ENCODE data around the gene GTPBP1. TPM values are rescaled to one million over a fixed set of nuclear protein-coding genes. Genes with fewer than 3 reads are reported as not detected.

GTPBP1 gene
- total and polyA plus RNA-seq, 2 of the 4 experiments (the other 2 are of a cell fraction), result 12.4 to 29.5 TPM

DNA sequence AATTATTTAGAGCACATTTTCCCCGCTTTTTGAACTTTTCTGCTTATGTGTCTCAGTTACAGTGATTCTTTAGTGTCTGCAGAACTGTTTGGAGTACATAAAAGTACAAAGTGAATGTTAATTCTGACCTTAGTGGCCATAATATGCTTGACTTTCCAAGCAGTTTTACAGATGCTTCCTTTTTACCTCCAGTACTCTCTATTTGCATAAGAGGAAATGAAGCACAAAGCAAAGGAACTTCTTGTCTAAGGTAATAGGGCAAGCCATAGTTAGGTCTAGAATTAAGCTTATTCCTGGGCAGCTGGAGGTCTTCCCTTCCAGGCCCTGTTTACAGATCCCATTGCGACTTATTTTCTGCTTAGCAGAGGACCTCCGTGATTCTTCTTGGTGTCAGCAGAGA lies 3.6 kb downstream of the GTPBP1 start:
- Histone ChIP-seq H3K9me1 (ENCODE audit: insufficient read depth, low read length) (peaks cover 25% of the 10 kb centered on the region), H2BK5ac (ENCODE audit: low read depth, low read length, poor library complexity, severe bottlenecking) (no peak overlapping the region), H3K36me3 (ENCODE audit: control insufficient read depth, insufficient read depth, low read length) (peaks cover 3% of the 10 kb centered on the region), H2BK15ac (ENCODE audit: low read depth, low read length) (no peak overlapping the region), H3K14ac (replicated peaks; ENCODE audit: low read depth, low read length) (no peak overlapping the region), H3K79me1 (ENCODE audit: low read depth in 1 of 2, low read length in 2 of 2) (peaks cover 20 to 79% of the 10 kb centered on the region in 2 experiments; a peak in 3 of 4 replicates), H3K9ac (ENCODE audit: low read depth, low read length) (no peak overlapping the region), H3K4me2 (ENCODE audit: low read depth, low read length) (no peak overlapping the region), H3K18ac (ENCODE audit: low read depth, low read length) (no peak overlapping the region), H2AK5ac (ENCODE audit: low read depth, low read length) (no peak overlapping the region), H4K5ac (ENCODE audit: low read depth, low read length) (no peak overlapping the region), H3K4ac (ENCODE audit: low read depth, low read length) (no peak overlapping the region), H3K23ac (ENCODE audit: low read depth, low read length) (no peak overlapping the region), H3K56ac (ENCODE audit: extremely low read depth, insufficient read depth, low read length) (no peak overlapping the region), H2AK9ac (replicated peaks; ENCODE audit: low read depth, low read length, poor library complexity) (no peak overlapping the region), H4K8ac (ENCODE audit: low read depth in 2 of 2, low read length in 2 of 2) (no peak overlapping the region), H2BK120ac (ENCODE audit: low read depth, low read length) (no peak overlapping the region), H3K9me3 (ENCODE audit: control insufficient read depth, insufficient read depth, low read length) (no peaks in the 10 kb centered on the region), H3K27me3 (ENCODE audit: control insufficient read depth, insufficient read depth, low read length) (no peaks in the 10 kb centered on the region), H3K4me1 (ENCODE audit: control insufficient read depth, insufficient read depth, low read length) (peaks cover 4% of the 10 kb centered on the region), H4K20me1 (ENCODE audit: insufficient read depth, low read length) (peaks cover 75% of the 10 kb centered on the region), H2BK20ac (ENCODE audit: low read depth, low read length) (no peak overlapping the region), H3K4me3 (ENCODE audit: insufficient read depth, low read depth, low read length) (no peak overlapping the region), H4K91ac (ENCODE audit: insufficient read depth, low read depth, low read length) (no peak overlapping the region), H3K27ac (ENCODE audit: insufficient read depth, low read length) (no peak overlapping the region), H2AFZ (replicated peaks; ENCODE audit: low read length, poor library complexity) (no peak overlapping the region)
- DNase-seq (no peak), ATAC-seq (ENCODE audit: low read depth) (no peak)
- TF ChIP-seq RFX5 (IDR thresholded peaks at IDR 0.05; ENCODE audit: low read depth, low read length) (no peak), CHD1 (IDR thresholded peaks at IDR 0.05; ENCODE audit: low read depth, low read length) (no peak), POLR2A (IDR thresholded peaks at IDR 0.05; ENCODE audit: low read depth, low read length) (no peak), MAFK (IDR thresholded peaks at IDR 0.05; ENCODE audit: low read depth, low read length) (no peak), MAZ (IDR thresholded peaks at IDR 0.05; ENCODE audit: borderline replicate concordance, low read depth, low read length) (no peak), MXI1 (IDR thresholded peaks at IDR 0.05; ENCODE audit: borderline replicate concordance, low read depth, low read length) (no peak), NFE2L2 (IDR thresholded peaks at IDR 0.05; ENCODE audit: low read depth, low read length) (no peak), BHLHE40 (IDR thresholded peaks at IDR 0.05; ENCODE audit: low read depth, low read length) (no peak), FOS (IDR thresholded peaks at IDR 0.05; ENCODE audit: low read depth, low read length) (no peak), CEBPB (IDR thresholded peaks at IDR 0.05; ENCODE audit: low read depth, low read length) (no peak), RAD21 (IDR thresholded peaks at IDR 0.05; ENCODE audit: low read length) (no peak), SMC3 (IDR thresholded peaks at IDR 0.05; ENCODE audit: low read depth, low read length) (no peak)
- TF ChIP-seq, protein P1, sequence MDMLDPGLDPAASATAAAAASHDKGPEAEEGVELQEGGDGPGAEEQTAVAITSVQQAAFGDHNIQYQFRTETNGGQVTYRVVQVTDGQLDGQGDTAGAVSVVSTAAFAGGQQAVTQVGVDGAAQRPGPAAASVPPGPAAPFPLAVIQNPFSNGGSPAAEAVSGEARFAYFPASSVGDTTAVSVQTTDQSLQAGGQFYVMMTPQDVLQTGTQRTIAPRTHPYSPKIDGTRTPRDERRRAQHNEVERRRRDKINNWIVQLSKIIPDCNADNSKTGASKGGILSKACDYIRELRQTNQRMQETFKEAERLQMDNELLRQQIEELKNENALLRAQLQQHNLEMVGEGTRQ (IDR thresholded peaks at IDR 0.05; ENCODE audit: low read depth, low read length), result no peak
- TF ChIP-seq, protein P2, sequence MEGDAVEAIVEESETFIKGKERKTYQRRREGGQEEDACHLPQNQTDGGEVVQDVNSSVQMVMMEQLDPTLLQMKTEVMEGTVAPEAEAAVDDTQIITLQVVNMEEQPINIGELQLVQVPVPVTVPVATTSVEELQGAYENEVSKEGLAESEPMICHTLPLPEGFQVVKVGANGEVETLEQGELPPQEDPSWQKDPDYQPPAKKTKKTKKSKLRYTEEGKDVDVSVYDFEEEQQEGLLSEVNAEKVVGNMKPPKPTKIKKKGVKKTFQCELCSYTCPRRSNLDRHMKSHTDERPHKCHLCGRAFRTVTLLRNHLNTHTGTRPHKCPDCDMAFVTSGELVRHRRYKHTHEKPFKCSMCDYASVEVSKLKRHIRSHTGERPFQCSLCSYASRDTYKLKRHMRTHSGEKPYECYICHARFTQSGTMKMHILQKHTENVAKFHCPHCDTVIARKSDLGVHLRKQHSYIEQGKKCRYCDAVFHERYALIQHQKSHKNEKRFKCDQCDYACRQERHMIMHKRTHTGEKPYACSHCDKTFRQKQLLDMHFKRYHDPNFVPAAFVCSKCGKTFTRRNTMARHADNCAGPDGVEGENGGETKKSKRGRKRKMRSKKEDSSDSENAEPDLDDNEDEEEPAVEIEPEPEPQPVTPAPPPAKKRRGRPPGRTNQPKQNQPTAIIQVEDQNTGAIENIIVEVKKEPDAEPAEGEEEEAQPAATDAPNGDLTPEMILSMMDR (conservative IDR thresholded peaks at IDR 0.05; ENCODE audit: low read depth, low read length), result no peak
- TF ChIP-seq, protein P3, sequence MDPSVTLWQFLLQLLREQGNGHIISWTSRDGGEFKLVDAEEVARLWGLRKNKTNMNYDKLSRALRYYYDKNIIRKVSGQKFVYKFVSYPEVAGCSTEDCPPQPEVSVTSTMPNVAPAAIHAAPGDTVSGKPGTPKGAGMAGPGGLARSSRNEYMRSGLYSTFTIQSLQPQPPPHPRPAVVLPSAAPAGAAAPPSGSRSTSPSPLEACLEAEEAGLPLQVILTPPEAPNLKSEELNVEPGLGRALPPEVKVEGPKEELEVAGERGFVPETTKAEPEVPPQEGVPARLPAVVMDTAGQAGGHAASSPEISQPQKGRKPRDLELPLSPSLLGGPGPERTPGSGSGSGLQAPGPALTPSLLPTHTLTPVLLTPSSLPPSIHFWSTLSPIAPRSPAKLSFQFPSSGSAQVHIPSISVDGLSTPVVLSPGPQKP (IDR thresholded peaks at IDR 0.05; ENCODE audit: borderline replicate concordance, low read depth, low read length), result no peak
- WGBS, 2 experiments (ENCODE audit: extremely low coverage in 2 of 2, insufficient read length in 1 of 2), result no CpG with 5 or more reads among the region's 3 CpGs
- intact Hi-C loops (cut with micrococcal nuclease), result loop anchor here (10.0 kb wide), 1 partner anchor 655 kb away; the partner anchor contains the start of gene PICK1
- in situ Hi-C loops (cut with MboI; ENCODE audit: low sequenced_read_pairs), result no loop called here
- CTCF ChIA-PET, result interaction anchor here (1.4 kb wide), 1 partner anchor 57 kb away, joined by 3 read pairs; no protein-coding TSS in a partner anchor
- dilution Hi-C loops (cut with HindIII; ENCODE audit: low sequenced_read_pairs, unreplicated experiment), result no loop called here
- POLR2A ChIA-PET (ENCODE audit: unreplicated experiment), result no interaction called here
- no TSS peak for BruUV-seq (replicated peaks)

All from IMR-90 (cell line).